Natural killer cell treated with Interleukin-12 subunit alpha and Interleukin-12 subunit beta and Interleukin-15 and Interleukin-18, amount 100 ng/mL, for 72 hours (primary cell): ENCODE data around the gene SPIN1. TPM values are rescaled to one million over a fixed set of nuclear protein-coding genes. Genes with fewer than 3 reads are reported as not detected.
"Not testable (repeated sequence)": the region's sequence is repeated elsewhere in the genome, so short reads cannot be mapped to it uniquely, and the experiment has no call there.

Source experiments
- ATAC-seq, 2 donors: fragments of 150-1000 bp; cut with Tn5 transposase in 1 of 2; sonication (Bioruptor Pico), chemical (Tn5 transposase) in 1 of 2; 2 replicates each; pipeline ENCODE4 v1.10.0; 2021
- DNase-seq: peaks from one replicate; pipeline ENCODE4 v3.0.0; 2022; ENCODE audit warnings: low spot score
- H3K27ac Mint-ChIP-seq, 2 donors: 1 replicate in 1 of 2; 2 replicates in 1 of 2; pipeline ENCODE4 v1.8.0; 2022; ENCODE audit warnings: mixed read lengths in 2 of 2, mild to moderate bottlenecking in 1 of 2, moderate library complexity in 1 of 2
- H3K27me3 Mint-ChIP-seq, 2 donors: 1 replicate in 1 of 2; 2 replicates in 1 of 2; pipeline ENCODE4 v1.8.0; 2022; ENCODE audit warnings: mixed read lengths in 2 of 2
- H3K36me3 Mint-ChIP-seq: one replicate; pipeline ENCODE4 v1.8.0; 2022; ENCODE audit warnings: mixed read lengths
- H3K4me1 Mint-ChIP-seq, 2 donors: 1 replicate in 1 of 2; 2 replicates in 1 of 2; pipeline ENCODE4 v1.8.0; 2022; ENCODE audit warnings: low read depth in 2 of 2, mixed read lengths in 2 of 2, mild to moderate bottlenecking in 1 of 2
- H3K4me3 Mint-ChIP-seq: one replicate; pipeline ENCODE4 v1.8.0; 2022; ENCODE audit warnings: mixed read lengths
- H3K9me3 Mint-ChIP-seq: 2 replicates; pipeline ENCODE4 v1.8.0; 2022; ENCODE audit warnings: mixed read lengths
- total RNA-seq, 2 donors: library from RNA; stranded (reverse); gene quantifications; one replicate each; pipeline ENCODE4 v1.2.3, GENCODE V29; 2022

Gene SPIN1
- 10 to 100 TPM; 18.6 to 27.8 TPM for total RNA-seq

- peak; percentile 93 to 94 for ATAC-seq
- H3K4me1 Mint-ChIP-seq: peaks cover 23 to 36% of the 10 kb centered on the region in 2 donors
- peak within 1 kb of the TSS; percentile 89 to 90 for H3K27ac Mint-ChIP-seq
- DNase-seq: peak; percentile 87
- H3K27me3 Mint-ChIP-seq: no peaks in the 10 kb centered on the region
- no peaks in the 10 kb centered on the region for H3K9me3 Mint-ChIP-seq
- peak within 1 kb of the TSS; percentile 95 for H3K4me3 Mint-ChIP-seq
- no peaks in the 10 kb centered on the region for H3K36me3 Mint-ChIP-seq
Observed at GRCh38 chr9:88388203-88388885, at the start of gene SPIN1. Gene SPIN1 (plus strand): TSS chr9:88388444. CDS start chr9:88426540, 38,096 bp downstream.

GRCh38 chr9:88339317-88339716 is 48.9 kb upstream of the SPIN1 start:
- no peak overlapping the region for H3K27ac Mint-ChIP-seq
- H3K27me3 Mint-ChIP-seq: peaks cover 0 to 3% of the 10 kb centered on the region in 2 donors
- H3K4me3 Mint-ChIP-seq: no peak overlapping the region
- no peaks in the 10 kb centered on the region for H3K36me3 Mint-ChIP-seq
- no peaks in the 10 kb centered on the region for H3K9me3 Mint-ChIP-seq
- no peak for DNase-seq
- H3K4me1 Mint-ChIP-seq: peaks cover 0 to 10% of the 10 kb centered on the region in 2 donors
- ATAC-seq: no peak

GRCh38 chr9:88342246-88342645 is 46.0 kb upstream of the SPIN1 start:
- no peak overlapping the region for H3K27ac Mint-ChIP-seq

DNA sequence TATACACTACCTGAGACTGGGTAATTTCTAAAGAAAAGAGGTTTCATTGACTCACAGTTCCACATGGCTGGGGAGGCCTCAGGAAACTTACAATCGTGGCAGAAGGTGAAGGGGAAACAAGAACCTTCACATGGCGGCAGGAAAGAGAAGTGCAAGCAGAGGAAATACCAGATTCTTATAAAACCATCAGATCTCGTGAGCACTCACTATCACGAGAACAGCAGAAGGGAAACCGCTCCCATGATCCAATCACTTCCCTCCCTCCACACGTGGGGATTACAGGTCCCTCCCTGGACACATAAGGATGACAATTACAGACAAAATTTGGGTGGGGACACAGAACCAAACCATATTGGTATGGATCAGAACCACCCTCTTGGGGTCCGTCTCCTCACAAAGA is 44.2 kb upstream of the SPIN1 start:
- H3K36me3 Mint-ChIP-seq: no peaks in the 10 kb centered on the region
- ATAC-seq: no peak
- DNase-seq: no peak
- H3K27me3 Mint-ChIP-seq: no peaks in the 10 kb centered on the region
- H3K9me3 Mint-ChIP-seq: no peaks in the 10 kb centered on the region
- no peak overlapping the region for H3K4me3 Mint-ChIP-seq
- peak overlapping the region in 1 of 2 donors; percentile 14 for H3K27ac Mint-ChIP-seq
- peaks cover 0 to 10% of the 10 kb centered on the region in 2 donors for H3K4me1 Mint-ChIP-seq

More at GRCh38 chr9:88342246-88342645, 46.0 kb upstream of the SPIN1 start:
- Mint-ChIP-seq H3K36me3 (no peaks in the 10 kb centered on the region), H3K27me3 (peaks cover 0 to 3% of the 10 kb centered on the region in 2 donors), H3K4me1 (peaks cover 0 to 10% of the 10 kb centered on the region in 2 donors), H3K9me3 (no peaks in the 10 kb centered on the region), H3K4me3 (no peak overlapping the region)
- DNase-seq: no peak
- no peak for ATAC-seq

DNA sequence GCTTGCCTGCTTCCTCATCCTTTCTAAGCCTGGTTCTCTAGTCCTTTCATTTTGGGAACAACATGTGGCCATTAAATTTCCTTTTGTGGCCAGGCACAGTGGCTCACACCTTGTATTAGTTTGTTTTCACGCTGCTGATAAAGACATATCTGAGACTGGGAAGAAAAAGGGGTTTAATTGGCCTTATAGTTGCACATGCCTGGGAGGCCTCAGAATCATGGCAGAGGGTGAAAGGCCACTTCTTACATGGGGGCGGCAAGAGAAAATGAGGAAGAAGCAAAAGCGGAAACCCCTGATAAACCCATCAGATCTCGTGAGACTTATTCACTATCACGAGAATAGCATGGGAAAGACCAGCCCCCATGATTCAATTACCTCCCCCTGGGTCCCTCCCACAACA is 37.9 kb upstream of the SPIN1 start:
- not testable (repeated sequence) for H3K4me3 Mint-ChIP-seq, DNase-seq, H3K36me3 Mint-ChIP-seq, ATAC-seq, H3K9me3 Mint-ChIP-seq, H3K27me3 Mint-ChIP-seq, H3K4me1 Mint-ChIP-seq
- peak overlapping the region in 1 of 2 donors; percentile 13 for H3K27ac Mint-ChIP-seq

DNA sequence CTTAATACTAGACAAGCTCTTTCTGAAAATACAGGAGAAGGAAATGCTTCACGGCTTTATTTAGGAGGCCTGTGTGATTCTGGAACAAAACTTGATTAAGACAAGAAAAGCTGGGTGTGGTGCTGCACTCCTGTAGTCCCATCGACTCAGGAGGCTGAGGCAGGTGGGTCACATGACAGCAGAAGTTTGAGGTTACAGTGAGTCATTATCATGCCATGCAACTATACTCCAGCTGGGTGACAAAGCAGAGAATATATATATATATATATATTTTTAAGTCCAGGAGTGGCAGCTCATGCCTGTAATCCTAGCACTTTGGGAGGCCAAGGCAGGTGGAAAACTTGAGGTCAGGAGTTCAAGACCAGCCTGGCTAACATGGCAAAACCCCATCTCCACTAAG is 33.1 kb upstream of the SPIN1 start:
- Mint-ChIP-seq H3K9me3 (no peaks in the 10 kb centered on the region), H3K27me3 (no peaks in the 10 kb centered on the region), H3K27ac (no peak overlapping the region), H3K4me3 (no peak overlapping the region), H3K36me3 (no peaks in the 10 kb centered on the region), H3K4me1 (peaks cover 8 to 15% of the 10 kb centered on the region in 2 donors)
- no peak for DNase-seq
- ATAC-seq: peak in 1 of 2 donors; percentile 46

DNA sequence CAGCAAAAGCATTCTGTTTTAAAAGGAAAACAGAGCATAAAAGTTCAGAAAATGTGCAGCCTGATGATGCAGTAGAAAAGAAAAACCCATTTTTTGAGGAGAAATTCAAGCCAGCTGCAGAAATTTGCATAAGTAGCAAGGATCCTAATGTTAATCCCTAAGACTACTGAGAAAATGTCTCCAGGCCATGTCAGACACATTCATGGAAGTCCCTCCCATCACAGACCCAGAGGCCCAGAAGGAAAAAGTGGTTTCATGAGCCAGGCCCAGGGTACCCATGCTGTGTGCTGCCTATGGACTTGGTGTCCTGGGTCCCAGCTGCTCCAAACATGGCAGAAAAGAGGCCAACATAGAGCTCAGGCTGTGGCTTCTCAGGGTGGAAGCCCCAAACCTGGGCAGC is 31.0 kb upstream of the SPIN1 start:
- H3K27me3 Mint-ChIP-seq, H3K9me3 Mint-ChIP-seq, H3K36me3 Mint-ChIP-seq, H3K4me3 Mint-ChIP-seq, DNase-seq, ATAC-seq, H3K27ac Mint-ChIP-seq: not testable (repeated sequence)
- H3K4me1 Mint-ChIP-seq: peaks cover 8 to 15% of the 10 kb centered on the region in 2 donors

DNA sequence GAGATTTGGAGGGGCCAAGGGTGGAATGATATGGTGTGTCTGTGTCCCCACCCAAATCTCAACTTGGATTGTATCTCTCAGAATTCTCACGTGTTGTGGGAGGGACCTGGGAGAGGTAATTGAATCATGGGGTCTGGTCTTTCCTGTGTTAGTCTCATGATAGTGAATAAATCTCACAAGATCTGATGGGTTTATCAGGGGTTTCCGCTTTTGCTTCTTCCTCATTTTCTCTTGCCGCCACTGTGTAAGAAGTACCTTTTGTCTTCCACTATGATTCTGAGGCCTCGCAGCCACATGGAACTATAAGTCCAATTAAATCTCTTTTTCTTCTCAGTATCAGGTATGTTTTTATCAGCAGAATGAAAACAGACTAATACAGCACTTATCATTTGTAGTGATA is 29.5 kb upstream of the SPIN1 start:
- Mint-ChIP-seq H3K27ac (peak overlapping the region; percentile 8 to 24), H3K27me3 (peaks cover 0 to 6% of the 10 kb centered on the region in 2 donors), H3K36me3 (no peaks in the 10 kb centered on the region), H3K4me1 (peaks cover 8 to 15% of the 10 kb centered on the region in 2 donors), H3K4me3 (no peak overlapping the region), H3K9me3 (no peaks in the 10 kb centered on the region)
- ATAC-seq: no peak
- no peak for DNase-seq

- DNase-seq (no peak), ATAC-seq (no peak)
- no peak overlapping the region for H3K27ac Mint-ChIP-seq
- no peak overlapping the region for H3K4me3 Mint-ChIP-seq
- no peaks in the 10 kb centered on the region for H3K9me3 Mint-ChIP-seq
- peaks cover 8 to 15% of the 10 kb centered on the region in 2 donors for H3K4me1 Mint-ChIP-seq
- no peaks in the 10 kb centered on the region for H3K36me3 Mint-ChIP-seq
- peaks cover 6 to 7% of the 10 kb centered on the region in 2 donors for H3K27me3 Mint-ChIP-seq
Observed at GRCh38 chr9:88359974-88360373, 28.3 kb upstream of the SPIN1 start.

- H3K27me3 Mint-ChIP-seq: peaks cover 6 to 7% of the 10 kb centered on the region in 2 donors
- peaks cover 11% of the 10 kb centered on the region for H3K36me3 Mint-ChIP-seq
Observed at GRCh38 chr9:88362681-88363080, 25.6 kb upstream of the SPIN1 start.

DNA sequence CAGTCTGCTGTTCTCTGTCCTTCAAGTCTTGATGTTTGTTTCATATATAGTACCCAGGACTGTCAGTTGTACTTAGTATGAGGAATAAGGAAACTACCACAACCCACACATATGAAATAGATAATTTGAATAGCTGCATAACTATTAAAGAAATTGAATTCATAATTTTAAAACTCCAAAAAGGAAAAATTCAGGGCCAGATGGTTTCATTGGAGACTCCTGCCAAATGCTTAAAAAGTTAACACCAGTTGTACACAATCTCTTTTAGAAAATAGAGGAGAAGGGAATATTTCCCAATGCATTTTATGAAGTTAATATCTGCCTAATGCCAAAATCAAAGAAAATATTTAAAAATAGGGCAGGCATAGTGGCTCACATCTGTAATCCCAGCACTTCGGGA is 24.6 kb upstream of the SPIN1 start:
- H3K36me3 Mint-ChIP-seq: peaks cover 19% of the 10 kb centered on the region
- ATAC-seq (no peak), DNase-seq (no peak)
- H3K4me3 Mint-ChIP-seq: no peak overlapping the region
- peaks cover 6 to 7% of the 10 kb centered on the region in 2 donors for H3K27me3 Mint-ChIP-seq
- no peak overlapping the region for H3K27ac Mint-ChIP-seq
- peaks cover 4% of the 10 kb centered on the region in 2 donors for H3K4me1 Mint-ChIP-seq
- H3K9me3 Mint-ChIP-seq: peaks cover 3% of the 10 kb centered on the region

More at GRCh38 chr9:88362681-88363080, 25.6 kb upstream of the SPIN1 start:
- DNase-seq: no peak
- Mint-ChIP-seq H3K4me1 (peaks cover 8 to 10% of the 10 kb centered on the region in 2 donors), H3K27ac (no peak overlapping the region), H3K4me3 (no peak overlapping the region), H3K9me3 (no peaks in the 10 kb centered on the region)
- no peak for ATAC-seq

- Mint-ChIP-seq H3K9me3 (peaks cover 3% of the 10 kb centered on the region), H3K27ac (no peak overlapping the region), H3K4me1 (no peaks in the 10 kb centered on the region), H3K27me3 (peaks cover 6 to 7% of the 10 kb centered on the region in 2 donors), H3K36me3 (peaks cover 19% of the 10 kb centered on the region), H3K4me3 (no peak overlapping the region)
- no peak for DNase-seq
- no peak for ATAC-seq
Observed at GRCh38 chr9:88364706-88365105, 23.5 kb upstream of the SPIN1 start.

GRCh38 chr9:88370346-88370745 is 17.9 kb upstream of the SPIN1 start:
- ATAC-seq (no peak), DNase-seq (no peak)
- H3K4me1 Mint-ChIP-seq: peaks cover 2 to 5% of the 10 kb centered on the region in 2 donors
- H3K27ac Mint-ChIP-seq: no peak overlapping the region
- H3K36me3 Mint-ChIP-seq: peaks cover 19% of the 10 kb centered on the region
- H3K9me3 Mint-ChIP-seq: peaks cover 3% of the 10 kb centered on the region
- H3K4me3 Mint-ChIP-seq: no peak overlapping the region
- peaks cover 0 to 6% of the 10 kb centered on the region in 2 donors for H3K27me3 Mint-ChIP-seq

- no peak overlapping the region for H3K4me3 Mint-ChIP-seq
- peaks cover 2 to 5% of the 10 kb centered on the region in 2 donors for H3K4me1 Mint-ChIP-seq
- no peak for DNase-seq
- peaks cover 13% of the 10 kb centered on the region for H3K36me3 Mint-ChIP-seq
- H3K27me3 Mint-ChIP-seq: peaks cover 0 to 6% of the 10 kb centered on the region in 2 donors
- ATAC-seq: no peak
- H3K9me3 Mint-ChIP-seq: peaks cover 3% of the 10 kb centered on the region
- no peak overlapping the region for H3K27ac Mint-ChIP-seq
Observed at GRCh38 chr9:88372103-88372654, 16.1 kb upstream of the SPIN1 start.
